ENCODE data around the gene B3GAT2.

Gene B3GAT2

GRCh38 chr6:70846207-70846835 is 110.5 kb downstream of the B3GAT2 start:
- no peaks in the 10 kb centered on the region for H3K9me3 ChIP-seq (ENCODE audit: control insufficient read depth in 1 of 2, low read length in 2 of 2)

GRCh38 chr6:70844301-70844700 is 112.6 kb downstream of the B3GAT2 start:
- Histone ChIP-seq H3K27me3 (ENCODE audit: control insufficient read depth in 1 of 2, insufficient read depth in 2 of 2, low read length in 2 of 2) (no peaks in the 10 kb centered on the region), H3K4me3 (ENCODE audit: low read depth in 1 of 2, low read length in 2 of 2) (no peak overlapping the region), H3K36me3 (ENCODE audit: control insufficient read depth in 1 of 2, insufficient read depth in 2 of 2, low read length in 2 of 2) (peaks cover 0 to under 1% of the 10 kb centered on the region in 2 donors), H3K27ac (ENCODE audit: low read depth, low read length) (no peak overlapping the region), H3K9ac (ENCODE audit: low read depth in 1 of 2, low read length in 2 of 2) (no peak overlapping the region), H3K9me3 (ENCODE audit: control insufficient read depth in 1 of 2, low read length in 2 of 2) (no peaks in the 10 kb centered on the region), H3K4me1 (ENCODE audit: control insufficient read depth in 1 of 2, insufficient read depth in 2 of 2, low read length in 2 of 2) (no peaks in the 10 kb centered on the region)

More at GRCh38 chr6:70846207-70846835, 110.5 kb downstream of the B3GAT2 start:
- no peaks in the 10 kb centered on the region for H3K36me3 ChIP-seq (ENCODE audit: control insufficient read depth in 1 of 2, insufficient read depth in 2 of 2, low read length in 2 of 2)
- H3K9ac ChIP-seq (ENCODE audit: low read depth in 1 of 2, low read length in 2 of 2): no peak overlapping the region
- H3K4me3 ChIP-seq (ENCODE audit: low read depth in 1 of 2, low read length in 2 of 2): no peak overlapping the region
- no peaks in the 10 kb centered on the region for H3K27me3 ChIP-seq (ENCODE audit: control insufficient read depth in 1 of 2, insufficient read depth in 2 of 2, low read length in 2 of 2)
- H3K4me1 ChIP-seq (ENCODE audit: control insufficient read depth in 1 of 2, insufficient read depth in 2 of 2, low read length in 2 of 2): peaks cover 0 to 6% of the 10 kb centered on the region in 2 donors
- no peak overlapping the region for H3K27ac ChIP-seq (ENCODE audit: low read depth, low read length)

GRCh38 chr6:70843328-70843918 is 113.4 kb downstream of the B3GAT2 start:
- Histone ChIP-seq H3K36me3 (ENCODE audit: control insufficient read depth in 1 of 2, insufficient read depth in 2 of 2, low read length in 2 of 2) (peaks cover 0 to 6% of the 10 kb centered on the region in 2 donors), H3K27ac (ENCODE audit: low read depth, low read length) (no peak overlapping the region)

GRCh38 chr6:70842541-70842940 is 114.3 kb downstream of the B3GAT2 start:
- no peaks in the 10 kb centered on the region for H3K9me3 ChIP-seq (ENCODE audit: control insufficient read depth in 1 of 2, low read length in 2 of 2)
- H3K4me3 ChIP-seq (ENCODE audit: low read depth in 1 of 2, low read length in 2 of 2): no peak overlapping the region
- H3K27me3 ChIP-seq (ENCODE audit: control insufficient read depth in 1 of 2, insufficient read depth in 2 of 2, low read length in 2 of 2): no peaks in the 10 kb centered on the region
- peaks cover 0 to 6% of the 10 kb centered on the region in 2 donors for H3K36me3 ChIP-seq (ENCODE audit: control insufficient read depth in 1 of 2, insufficient read depth in 2 of 2, low read length in 2 of 2)
- H3K27ac ChIP-seq (ENCODE audit: low read depth, low read length): no peak overlapping the region
- H3K4me1 ChIP-seq (ENCODE audit: control insufficient read depth in 1 of 2, insufficient read depth in 2 of 2, low read length in 2 of 2): no peaks in the 10 kb centered on the region
- no peak overlapping the region for H3K9ac ChIP-seq (ENCODE audit: low read depth in 1 of 2, low read length in 2 of 2)

More at GRCh38 chr6:70843328-70843918, 113.4 kb downstream of the B3GAT2 start:
- Histone ChIP-seq H3K27me3 (ENCODE audit: control insufficient read depth in 1 of 2, insufficient read depth in 2 of 2, low read length in 2 of 2) (no peaks in the 10 kb centered on the region), H3K9ac (ENCODE audit: low read depth in 1 of 2, low read length in 2 of 2) (no peak overlapping the region), H3K4me3 (ENCODE audit: low read depth in 1 of 2, low read length in 2 of 2) (no peak overlapping the region), H3K9me3 (ENCODE audit: control insufficient read depth in 1 of 2, low read length in 2 of 2) (no peaks in the 10 kb centered on the region), H3K4me1 (ENCODE audit: control insufficient read depth in 1 of 2, insufficient read depth in 2 of 2, low read length in 2 of 2) (no peaks in the 10 kb centered on the region)

GRCh38 chr6:70841112-70841511 is 115.7 kb downstream of the B3GAT2 start:
- Histone ChIP-seq H3K36me3 (ENCODE audit: control insufficient read depth in 1 of 2, insufficient read depth in 2 of 2, low read length in 2 of 2) (peaks cover 0 to 11% of the 10 kb centered on the region in 2 donors), H3K4me3 (ENCODE audit: low read depth in 1 of 2, low read length in 2 of 2) (no peak overlapping the region), H3K27ac (ENCODE audit: low read depth, low read length) (no peak overlapping the region), H3K27me3 (ENCODE audit: control insufficient read depth in 1 of 2, insufficient read depth in 2 of 2, low read length in 2 of 2) (no peaks in the 10 kb centered on the region), H3K9me3 (ENCODE audit: control insufficient read depth in 1 of 2, low read length in 2 of 2) (no peaks in the 10 kb centered on the region), H3K9ac (ENCODE audit: low read depth in 1 of 2, low read length in 2 of 2) (no peak overlapping the region), H3K4me1 (ENCODE audit: control insufficient read depth in 1 of 2, insufficient read depth in 2 of 2, low read length in 2 of 2) (no peaks in the 10 kb centered on the region)

GRCh38 chr6:70839286-70840266 is 117.3 kb downstream of the B3GAT2 start:
- H3K4me3 ChIP-seq (ENCODE audit: low read depth in 1 of 2, low read length in 2 of 2): no peak overlapping the region
- H3K36me3 ChIP-seq (ENCODE audit: control insufficient read depth in 1 of 2, insufficient read depth in 2 of 2, low read length in 2 of 2): peaks cover 0 to 11% of the 10 kb centered on the region in 2 donors
- no peaks in the 10 kb centered on the region for H3K27me3 ChIP-seq (ENCODE audit: control insufficient read depth in 1 of 2, insufficient read depth in 2 of 2, low read length in 2 of 2)
- no peaks in the 10 kb centered on the region for H3K4me1 ChIP-seq (ENCODE audit: control insufficient read depth in 1 of 2, insufficient read depth in 2 of 2, low read length in 2 of 2)
- H3K27ac ChIP-seq (ENCODE audit: low read depth, low read length): no peak overlapping the region
- no peak overlapping the region for H3K9ac ChIP-seq (ENCODE audit: low read depth in 1 of 2, low read length in 2 of 2)
- H3K9me3 ChIP-seq (ENCODE audit: control insufficient read depth in 1 of 2, low read length in 2 of 2): no peaks in the 10 kb centered on the region

GRCh38 chr6:70838907-70839285 is 118.0 kb downstream of the B3GAT2 start:
- Histone ChIP-seq H3K27me3 (ENCODE audit: control insufficient read depth in 1 of 2, insufficient read depth in 2 of 2, low read length in 2 of 2) (no peaks in the 10 kb centered on the region), H3K4me1 (ENCODE audit: control insufficient read depth in 1 of 2, insufficient read depth in 2 of 2, low read length in 2 of 2) (no peaks in the 10 kb centered on the region), H3K9me3 (ENCODE audit: control insufficient read depth in 1 of 2, low read length in 2 of 2) (no peaks in the 10 kb centered on the region), H3K27ac (ENCODE audit: low read depth, low read length) (no peak overlapping the region), H3K4me3 (ENCODE audit: low read depth in 1 of 2, low read length in 2 of 2) (no peak overlapping the region), H3K9ac (ENCODE audit: low read depth in 1 of 2, low read length in 2 of 2) (no peak overlapping the region), H3K36me3 (ENCODE audit: control insufficient read depth in 1 of 2, insufficient read depth in 2 of 2, low read length in 2 of 2) (peaks cover 0 to 11% of the 10 kb centered on the region in 2 donors)

- Histone ChIP-seq H3K27ac (ENCODE audit: low read depth, low read length) (no peak overlapping the region), H3K36me3 (ENCODE audit: control insufficient read depth in 1 of 2, insufficient read depth in 2 of 2, low read length in 2 of 2) (peaks cover 0 to 11% of the 10 kb centered on the region in 2 donors), H3K9ac (ENCODE audit: low read depth in 1 of 2, low read length in 2 of 2) (no peak overlapping the region), H3K4me3 (ENCODE audit: low read depth in 1 of 2, low read length in 2 of 2) (no peak overlapping the region), H3K4me1 (ENCODE audit: control insufficient read depth in 1 of 2, insufficient read depth in 2 of 2, low read length in 2 of 2) (no peaks in the 10 kb centered on the region), H3K27me3 (ENCODE audit: control insufficient read depth in 1 of 2, insufficient read depth in 2 of 2, low read length in 2 of 2) (no peaks in the 10 kb centered on the region), H3K9me3 (ENCODE audit: control insufficient read depth in 1 of 2, low read length in 2 of 2) (peaks cover 0 to 2% of the 10 kb centered on the region in 2 donors)
Observed at GRCh38 chr6:70834520-70834919, 122.3 kb downstream of the B3GAT2 start.

GRCh38 chr6:70831427-70831826 is 125.4 kb downstream of the B3GAT2 start:
- H3K36me3 ChIP-seq (ENCODE audit: control insufficient read depth in 1 of 2, insufficient read depth in 2 of 2, low read length in 2 of 2): no peaks in the 10 kb centered on the region
- no peak overlapping the region for H3K4me3 ChIP-seq (ENCODE audit: low read depth in 1 of 2, low read length in 2 of 2)
- no peak overlapping the region for H3K9ac ChIP-seq (ENCODE audit: low read depth in 1 of 2, low read length in 2 of 2)
- no peaks in the 10 kb centered on the region for H3K27me3 ChIP-seq (ENCODE audit: control insufficient read depth in 1 of 2, insufficient read depth in 2 of 2, low read length in 2 of 2)
- peaks cover 0 to 2% of the 10 kb centered on the region in 2 donors for H3K9me3 ChIP-seq (ENCODE audit: control insufficient read depth in 1 of 2, low read length in 2 of 2)
- H3K4me1 ChIP-seq (ENCODE audit: control insufficient read depth in 1 of 2, insufficient read depth in 2 of 2, low read length in 2 of 2): no peaks in the 10 kb centered on the region
- H3K27ac ChIP-seq (ENCODE audit: low read depth, low read length): no peak overlapping the region

- H3K9me3 ChIP-seq (ENCODE audit: control insufficient read depth in 1 of 2, low read length in 2 of 2): no peaks in the 10 kb centered on the region
- H3K4me1 ChIP-seq (ENCODE audit: control insufficient read depth in 1 of 2, insufficient read depth in 2 of 2, low read length in 2 of 2): no peaks in the 10 kb centered on the region
- H3K27me3 ChIP-seq (ENCODE audit: control insufficient read depth in 1 of 2, insufficient read depth in 2 of 2, low read length in 2 of 2): no peaks in the 10 kb centered on the region
- no peaks in the 10 kb centered on the region for H3K36me3 ChIP-seq (ENCODE audit: control insufficient read depth in 1 of 2, insufficient read depth in 2 of 2, low read length in 2 of 2)
- H3K9ac ChIP-seq (ENCODE audit: low read depth in 1 of 2, low read length in 2 of 2): no peak overlapping the region
- H3K27ac ChIP-seq (ENCODE audit: low read depth, low read length): no peak overlapping the region
- H3K4me3 ChIP-seq (ENCODE audit: low read depth in 1 of 2, low read length in 2 of 2): no peak overlapping the region
Observed at GRCh38 chr6:70823651-70824050, 133.2 kb downstream of the B3GAT2 start.

All from duodenal mucosa (tissue), 2 donors.